HG02973 (cell line): ENCODE results near the gene KCNAB2.

Experiments
- ATAC-seq: cut with Tn5 transposase; IDR thresholded peaks from one replicate; pipeline ENCODE4 v1.9.1; 2021; ENCODE audit warnings: moderate library complexity; ENCODE audit not compliant: unreplicated experiment

KCNAB2 gene

GRCh38 chr1:6106321-6106731, 60.6 kb downstream of the KCNAB2 start:
- ATAC-seq, result no peak

DNA sequence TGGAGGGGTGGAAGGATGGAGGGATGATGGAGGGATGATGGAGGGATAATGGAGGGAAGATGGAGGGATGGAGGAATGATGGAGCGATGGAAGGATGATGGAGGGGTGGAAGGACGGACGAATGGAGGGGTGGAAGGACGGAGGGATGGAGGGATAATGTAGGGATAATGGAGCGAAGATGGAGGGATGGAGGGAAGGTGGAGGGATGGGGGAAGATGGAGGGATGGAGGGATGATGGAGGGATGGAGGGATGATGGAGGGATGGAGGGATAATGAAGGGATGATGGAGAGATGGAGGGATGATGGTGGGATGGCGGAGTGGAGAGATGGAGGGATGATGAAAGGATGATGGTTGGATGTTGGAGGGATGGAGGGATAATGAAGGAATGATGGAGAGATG, 61.3 kb downstream of the KCNAB2 start:
- ATAC-seq, result no peak

GRCh38 chr1:6107409-6108356, 62.0 kb downstream of the KCNAB2 start:
- no peak for ATAC-seq

- ATAC-seq, result no peak
Observed at GRCh38 chr1:6108476-6108875, 62.8 kb downstream of the KCNAB2 start.

DNA sequence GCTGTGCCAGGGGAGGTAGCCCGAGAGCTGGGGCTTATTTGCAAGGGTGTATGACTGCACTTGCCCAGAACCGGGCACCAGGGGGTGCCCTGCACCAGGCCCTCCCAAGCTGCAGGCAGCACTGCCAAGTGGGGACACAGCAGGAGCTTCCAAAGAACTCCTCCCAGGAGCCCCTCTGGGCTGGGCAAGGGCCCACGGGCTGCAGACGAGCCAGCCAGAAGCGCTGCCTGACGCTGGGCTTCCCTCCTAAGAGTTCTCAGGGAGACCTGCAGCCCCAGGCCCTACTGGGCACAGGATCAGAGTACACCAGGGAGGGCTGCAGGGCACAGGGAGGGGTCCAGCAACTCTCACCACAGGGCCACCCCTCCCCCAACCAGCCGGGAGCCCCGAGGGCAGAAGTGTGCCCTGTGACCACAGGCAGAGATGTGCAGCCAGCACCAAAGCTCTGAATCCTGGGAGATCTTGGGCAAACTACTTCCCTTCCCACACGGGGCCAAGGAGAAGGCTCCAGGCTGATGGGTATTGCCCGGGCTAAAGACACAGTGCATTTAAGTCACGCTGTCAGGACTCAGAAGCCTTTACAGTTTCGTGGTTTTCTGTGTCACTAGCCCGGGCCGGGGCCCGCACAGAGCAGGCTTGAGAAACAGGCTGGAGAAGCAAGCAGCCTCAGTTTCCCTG, 63.4 kb downstream of the KCNAB2 start:
- no peak for ATAC-seq

DNA sequence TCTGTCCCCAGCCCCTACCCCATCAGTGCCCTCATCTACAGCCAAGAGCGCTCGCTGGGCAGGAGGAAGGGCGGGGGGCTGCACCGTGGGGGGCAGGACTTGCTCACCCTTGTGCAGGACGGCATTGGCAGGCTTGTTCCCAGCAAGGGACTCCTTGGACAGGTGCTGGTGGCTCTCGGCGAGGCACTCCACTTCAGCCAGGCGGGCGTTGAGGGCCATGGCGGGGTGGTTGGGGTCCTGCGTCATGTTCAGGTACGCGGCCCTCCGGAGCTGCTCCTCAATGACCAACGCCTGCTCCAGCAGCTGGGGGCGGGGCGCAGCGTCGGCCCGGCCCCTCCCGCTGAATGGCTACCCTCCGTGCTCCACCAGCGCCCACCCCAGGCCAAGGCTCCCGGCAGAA, 64.0 kb downstream of the KCNAB2 start:
- no peak for ATAC-seq

DNA sequence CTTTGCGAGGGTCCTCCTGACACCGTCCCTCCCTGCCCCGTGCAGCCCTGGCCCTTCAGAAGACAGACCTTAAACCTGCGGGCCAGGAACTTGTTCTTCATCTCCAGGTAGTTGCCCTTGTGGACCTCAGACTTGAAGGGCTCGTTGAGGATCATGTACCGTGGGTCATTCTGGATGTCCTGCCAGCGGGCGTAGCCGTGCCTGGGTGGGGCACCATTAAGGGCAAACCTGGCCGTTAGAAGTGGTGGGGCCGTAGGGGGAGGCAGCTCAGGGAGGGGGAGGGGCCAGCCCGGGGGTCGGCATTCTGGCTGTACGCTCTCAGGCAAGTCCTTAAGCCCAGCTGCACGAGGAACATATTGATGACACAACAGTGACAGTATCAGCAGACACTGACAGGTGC, 64.6 kb downstream of the KCNAB2 start:
- no peak for ATAC-seq

GRCh38 chr1:6111571-6111970, 65.9 kb downstream of the KCNAB2 start:
- no peak for ATAC-seq

DNA sequence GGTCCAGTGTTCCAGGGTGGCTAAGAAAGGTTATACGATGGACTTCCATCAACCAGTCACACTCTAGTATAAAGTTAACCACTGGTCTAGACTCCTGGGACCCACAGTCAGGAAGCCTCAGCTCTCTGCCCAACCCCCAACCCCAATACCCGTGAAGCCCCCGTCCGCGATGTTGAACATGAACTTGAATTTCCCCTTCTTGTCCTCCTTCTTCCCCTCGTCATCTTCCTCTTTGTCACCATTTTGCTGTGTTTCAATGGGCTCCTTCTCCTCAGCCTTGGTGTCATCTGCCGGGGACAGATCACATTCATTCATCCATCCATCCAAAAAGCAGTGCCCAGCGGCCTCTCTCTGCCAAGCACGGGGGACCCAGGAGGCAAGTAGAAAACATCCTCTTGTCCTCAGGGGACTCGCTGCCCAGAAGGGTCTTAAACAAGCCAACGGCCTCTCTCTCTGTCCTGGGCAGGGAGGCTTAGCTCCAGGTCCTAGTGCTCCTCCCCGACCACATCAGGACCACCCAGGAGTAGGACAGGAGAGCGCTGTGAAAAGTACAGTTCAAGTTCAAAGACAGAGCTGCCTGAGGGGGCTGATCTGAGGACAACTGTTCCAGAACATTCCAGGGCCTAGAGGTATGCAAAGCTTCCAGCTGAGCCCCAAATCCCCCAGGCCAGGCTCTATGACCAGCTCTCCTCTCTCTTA, 66.5 kb downstream of the KCNAB2 start:
- ATAC-seq, result no peak

GRCh38 chr1:6112690-6113005, 67.0 kb downstream of the KCNAB2 start:
- no peak for ATAC-seq

DNA sequence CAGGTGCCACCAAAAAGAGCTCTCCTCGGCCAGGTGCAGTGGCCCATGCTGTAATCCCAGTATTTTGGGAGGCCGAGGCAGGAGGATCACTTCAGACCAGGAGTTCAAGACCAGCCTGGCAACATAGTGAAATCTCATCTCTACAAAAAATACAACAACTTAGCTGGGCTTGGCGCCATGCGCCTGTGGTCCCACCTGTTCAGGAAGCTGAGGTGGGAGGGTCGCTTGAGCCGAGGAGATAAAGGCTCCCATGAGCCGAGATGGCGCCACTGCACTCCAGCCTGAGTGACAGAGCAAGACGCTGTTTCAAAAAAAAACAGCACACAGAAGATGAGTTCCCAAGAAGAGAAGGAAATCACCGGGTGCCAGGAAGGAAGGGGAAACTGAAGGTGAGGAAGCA, 67.4 kb downstream of the KCNAB2 start:
- ATAC-seq, result no peak

DNA sequence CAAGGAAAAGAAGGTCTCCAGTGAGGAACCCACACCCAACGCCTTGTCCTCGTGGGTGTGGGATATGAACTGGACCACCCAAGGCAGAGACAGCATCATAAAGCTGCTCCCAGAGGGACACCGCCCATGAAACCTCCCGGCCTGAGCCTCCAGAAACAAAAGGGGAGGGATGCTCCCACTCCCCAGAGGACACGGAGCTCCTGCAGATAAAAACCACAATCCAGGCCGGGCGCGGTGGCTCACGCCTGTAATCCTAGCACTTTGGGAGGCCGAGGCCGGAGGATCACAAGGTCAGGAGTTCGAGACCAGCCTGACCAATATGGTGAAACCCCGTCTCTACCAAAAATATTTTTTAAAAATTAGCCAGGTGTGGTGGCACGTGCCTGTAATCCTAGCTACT, 68.1 kb downstream of the KCNAB2 start:
- no peak for ATAC-seq

DNA sequence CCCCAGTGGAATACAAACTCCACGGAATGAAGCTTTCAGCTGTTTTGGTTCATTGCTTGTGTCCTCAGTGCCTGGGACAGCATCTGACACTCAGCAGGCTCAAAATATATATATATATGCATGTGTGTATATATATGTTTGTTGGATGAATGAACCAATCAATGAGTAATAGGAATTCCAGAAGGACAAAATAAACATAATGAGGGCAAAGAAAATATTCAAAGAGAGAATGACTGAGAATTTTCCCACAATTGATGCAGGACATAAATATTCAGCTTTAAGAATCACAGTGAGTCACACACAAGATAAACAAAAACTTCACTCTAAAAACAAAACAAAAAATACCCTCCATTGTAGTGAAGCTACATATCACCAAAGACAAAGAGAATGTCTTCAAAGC, 70.4 kb downstream of the KCNAB2 start:
- no peak for ATAC-seq

GRCh38 chr1:6117064-6117463, 71.4 kb downstream of the KCNAB2 start:
- ATAC-seq, result no peak

DNA sequence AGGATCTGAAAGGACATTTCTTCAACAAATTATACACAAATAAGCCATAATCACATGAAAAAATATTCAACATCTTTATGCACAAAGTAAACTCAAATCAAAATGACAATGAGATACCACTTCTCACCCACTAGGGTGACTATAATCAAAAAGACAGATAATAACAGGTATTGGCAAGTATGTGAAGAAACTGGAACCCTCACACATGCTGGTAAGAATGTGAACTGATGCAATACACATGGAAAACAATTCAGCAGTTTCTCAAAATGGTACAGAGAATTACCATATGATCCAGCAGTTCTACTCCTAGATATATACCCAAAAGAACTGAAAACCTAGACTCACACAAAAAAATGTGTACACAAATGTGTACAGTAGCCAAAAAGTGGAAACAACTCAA, 71.9 kb downstream of the KCNAB2 start:
- ATAC-seq, result no peak

GRCh38 chr1:6118415-6118814, 72.7 kb downstream of the KCNAB2 start:
- ATAC-seq, result no peak

- ATAC-seq, result no peak
Observed at GRCh38 chr1:6121021-6121421, 75.3 kb downstream of the KCNAB2 start.

- no peak for ATAC-seq
Observed at GRCh38 chr1:6121651-6122370, 76.1 kb downstream of the KCNAB2 start.

DNA sequence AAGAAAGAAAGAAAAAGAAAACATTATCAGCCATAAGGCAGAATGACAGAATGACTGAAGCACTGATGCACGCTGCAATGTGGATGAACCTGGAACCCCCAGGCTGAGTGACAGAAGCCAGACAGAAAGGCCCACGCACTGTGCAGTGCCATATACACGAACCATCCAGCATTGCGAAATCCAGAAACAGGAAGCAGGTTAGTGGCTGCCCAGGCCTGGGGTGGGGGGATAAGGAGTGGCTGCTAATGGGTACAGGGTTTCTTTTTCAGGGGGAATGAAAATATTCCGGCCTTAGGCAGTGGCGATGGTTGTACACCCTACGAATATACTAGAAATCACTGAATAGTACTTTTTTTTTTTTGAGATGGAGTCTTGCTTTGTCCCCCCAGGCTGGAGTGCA, 77.4 kb downstream of the KCNAB2 start:
- ATAC-seq, result no peak

- ATAC-seq, result no peak
Observed at GRCh38 chr1:6123816-6124215, 78.1 kb downstream of the KCNAB2 start.

DNA sequence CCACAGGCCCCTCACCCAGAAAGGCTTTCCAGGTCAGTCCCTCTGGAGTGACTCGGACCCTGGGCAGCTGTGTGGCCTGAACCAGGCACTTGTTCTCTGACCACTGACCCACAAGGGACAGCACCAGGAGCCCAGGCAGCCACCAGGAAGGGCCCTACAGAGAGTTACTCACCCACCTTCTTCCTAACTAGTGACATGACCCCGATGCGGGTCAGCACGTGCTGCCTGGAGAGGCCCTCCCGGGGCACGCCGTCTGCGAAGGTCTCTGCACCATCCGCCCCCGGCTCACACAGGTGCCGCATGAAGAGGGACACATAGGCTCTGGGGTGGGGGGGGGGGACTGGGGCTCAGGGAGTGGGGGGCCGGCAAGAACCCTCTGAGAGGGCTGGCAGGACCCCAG, 78.7 kb downstream of the KCNAB2 start:
- ATAC-seq, result no peak
